Aorta (tissue), 5 donors: ENCODE results near the gene GJD3. TPM values are rescaled to one million over a fixed set of nuclear protein-coding genes. Genes with fewer than 3 reads are reported as not detected.

Experiments
- ATAC-seq: fragments of 200-7000 bp; cut with Tn5 transposase; one replicate; pipeline ENCODE4 v1.9.1; 2022; ENCODE audit warnings: moderate library complexity; ENCODE audit not compliant: low FRiP score
- DNase-seq, 2 donors: peaks; one replicate each; pipeline ENCODE4 v3.0.0-alpha.2; 2020
- H3K27ac ChIP-seq, 2 donors: one replicate each; pipeline ENCODE4 v1.5.1; 2013; ENCODE audit warnings: low read length in 2 of 2, mild to moderate bottlenecking in 2 of 2, moderate library complexity in 2 of 2, control low read depth in 1 of 2, inconsistent platforms in 1 of 2, low read depth in 1 of 2
- H3K27me3 ChIP-seq, 2 donors: one replicate each; pipeline ENCODE4 v1.6.1; 2013; ENCODE audit warnings: control low read depth in 1 of 2, low read length in 1 of 2, mild to moderate bottlenecking in 1 of 2, moderate library complexity in 1 of 2; ENCODE audit not compliant: insufficient read depth in 2 of 2, control insufficient read depth in 1 of 2
- H3K36me3 ChIP-seq, 2 donors: one replicate each; pipeline ENCODE4 v1.6.1; 2013; ENCODE audit warnings: control low read depth in 1 of 2, low read length in 1 of 2, mild to moderate bottlenecking in 1 of 2; ENCODE audit not compliant: insufficient read depth in 2 of 2, control insufficient read depth in 1 of 2
- H3K4me1 ChIP-seq, 2 donors: one replicate each; pipeline ENCODE4 v1.6.1; 2013; ENCODE audit warnings: low read length in 2 of 2, control low read depth in 1 of 2, mild to moderate bottlenecking in 1 of 2, moderate library complexity in 1 of 2; ENCODE audit not compliant: insufficient read depth in 2 of 2, control insufficient read depth in 1 of 2
- H3K4me3 ChIP-seq, 2 donors: one replicate each; pipeline ENCODE4 v1.5.1; 2013; ENCODE audit warnings: low read length in 2 of 2, control low read depth in 1 of 2, mild to moderate bottlenecking in 1 of 2
- H3K9me3 ChIP-seq: one replicate; pipeline ENCODE4 v1.6.1; 2013; ENCODE audit warnings: mild to moderate bottlenecking, low read length; ENCODE audit not compliant: control insufficient read depth
- WGBS, 2 donors: extraction: QIAGEN DNeasy Blood & Tissue Kit; methylation state at CpG; one replicate each; pipeline ENCODE4 v1.1.7; 2013; 5-methylcytosine and 5-hydroxymethylcytosine counted together
- intact Hi-C, 2 donors: fragments of 100-400 bp; cut with DNase I; formaldehyde crosslinking; loops; one replicate each; pipeline versions ENCODE4 v1.14.2 to v1.15.0; 2022
- polyA plus RNA-seq, 2 donors: library from polyadenylated mRNA; stranded (reverse); fragments of 200-250 nt; gene quantifications; one replicate each; pipeline ENCODE4 v1.2.3, GENCODE V29; 2013
- total RNA-seq, 2 donors: library from RNA; stranded (reverse); fragmentation: NEBNext Ultra II Directional; extraction: Animal tissue kit (Norgen Biotek cat#: 25700); gene quantifications; one replicate each; pipeline ENCODE4 v1.2.1, GENCODE V29; 2021
- donor health status: healthy with polysubstance abuse.
- donor health status: Bipolar disorder and iron deficiency.
- donor health status: DM: no; HTN: no; CAD: no.
- donor health status: DM: no; HTN: no; CAD: no.
- donor health status: DM: yes; HTN: yes; CAD: no.

Gene GJD3
- total and polyA plus RNA-seq, 4 donors: 1.8 to 2.2 TPM; not detected in 2

GRCh38 chr17:40340880-40341807 lies 23.4 kb downstream of the GJD3 start:
- H3K36me3 ChIP-seq: no peaks in the 10 kb centered on the region
- H3K4me3 ChIP-seq: peak overlapping the region; percentile 88 to 90
- ATAC-seq (peak; percentile 73), DNase-seq (peak; percentile 96 to 98)
- no peaks in the 10 kb centered on the region for H3K9me3 ChIP-seq
- H3K27me3 ChIP-seq: no peaks in the 10 kb centered on the region
- intact Hi-C loops: no loop called here
- peak overlapping the region; percentile 17 to 54 for H3K27ac ChIP-seq
- no peaks in the 10 kb centered on the region for H3K4me1 ChIP-seq
- 1% methylated on average over 55 of the region's 55 CpGs for WGBS, 2 donors

DNA sequence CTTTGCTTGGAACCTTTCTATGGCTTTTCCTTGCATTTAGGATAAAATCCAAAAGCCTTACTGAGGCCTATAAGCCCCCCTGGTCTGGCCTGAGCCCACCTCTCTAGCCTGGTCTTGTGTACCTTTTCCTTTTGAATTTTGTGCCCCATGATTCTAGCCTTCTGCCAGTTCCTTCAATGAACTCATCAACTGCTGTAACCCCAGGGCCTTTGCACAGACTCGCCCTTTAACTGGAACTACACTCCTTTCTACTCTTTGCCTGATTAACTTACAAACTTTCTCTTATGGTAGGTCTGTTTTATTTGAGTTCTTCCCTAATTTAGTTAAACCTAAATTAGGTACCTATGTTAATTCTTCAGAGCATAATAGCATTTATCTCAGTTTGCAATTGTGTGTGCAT lies 24.2 kb downstream of the GJD3 start:
- intact Hi-C loops: no loop called here
- no peaks in the 10 kb centered on the region for H3K4me1 ChIP-seq
- ATAC-seq: no peak

GRCh38 chr17:40338941-40339649 lies 25.4 kb downstream of the GJD3 start:
- no peak for DNase-seq
- no peak for ATAC-seq
- intact Hi-C loops: loop anchor here in 1 of 2 donors (10.0 kb wide), 1 partner anchor 244 kb away; no protein-coding TSS in a partner anchor
- Histone ChIP-seq H3K4me3 (no peak overlapping the region), H3K27ac (no peak overlapping the region), H3K4me1 (no peaks in the 10 kb centered on the region), H3K9me3 (no peaks in the 10 kb centered on the region), H3K36me3 (no peaks in the 10 kb centered on the region), H3K27me3 (no peaks in the 10 kb centered on the region)
- 85 to 88% methylated on average over 13 of the region's 13 CpGs for WGBS, 2 donors

More for the DNA sequence above, 24.2 kb downstream of the GJD3 start:
- no peaks in the 10 kb centered on the region for H3K27me3 ChIP-seq
- no peaks in the 10 kb centered on the region for H3K36me3 ChIP-seq
- no peak overlapping the region for H3K4me3 ChIP-seq
- 96% methylated on average over 1 of the region's 1 CpG for WGBS, 2 donors
- DNase-seq: no peak
- H3K27ac ChIP-seq: no peak overlapping the region
- no peaks in the 10 kb centered on the region for H3K9me3 ChIP-seq

DNA sequence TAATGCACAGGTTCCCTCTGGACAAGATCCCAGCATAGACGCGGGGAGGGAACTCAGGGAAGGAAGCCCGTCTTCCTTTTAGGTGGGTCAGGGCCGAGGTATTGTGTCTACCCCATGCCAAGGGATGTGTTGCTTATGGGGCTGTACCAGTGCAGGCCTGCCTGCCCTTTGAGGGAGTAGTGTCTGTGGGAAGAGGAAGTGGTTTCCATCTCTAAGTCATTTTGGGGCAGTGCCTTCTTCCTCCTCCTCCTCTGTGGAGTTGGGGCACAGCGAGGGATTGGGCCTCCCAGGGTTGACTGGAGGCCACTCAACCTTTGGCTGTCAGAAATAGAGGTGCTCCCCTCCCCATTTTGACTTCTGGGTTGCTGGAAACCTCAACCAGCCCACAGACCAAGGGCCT lies 26.5 kb downstream of the GJD3 start:
- no peaks in the 10 kb centered on the region for H3K27me3 ChIP-seq
- intact Hi-C loops: loop anchor here in 1 of 2 donors (10.0 kb wide), 1 partner anchor 243 kb away; no protein-coding TSS in a partner anchor
- no peak overlapping the region for H3K4me3 ChIP-seq
- no peaks in the 10 kb centered on the region for H3K9me3 ChIP-seq
- no peaks in the 10 kb centered on the region for H3K4me1 ChIP-seq
- ATAC-seq: no peak
- WGBS, 2 donors: 89 to 97% methylated on average over 5 of the region's 5 CpGs
- DNase-seq: no peak
- H3K27ac ChIP-seq: no peak overlapping the region
- H3K36me3 ChIP-seq: no peaks in the 10 kb centered on the region

DNA sequence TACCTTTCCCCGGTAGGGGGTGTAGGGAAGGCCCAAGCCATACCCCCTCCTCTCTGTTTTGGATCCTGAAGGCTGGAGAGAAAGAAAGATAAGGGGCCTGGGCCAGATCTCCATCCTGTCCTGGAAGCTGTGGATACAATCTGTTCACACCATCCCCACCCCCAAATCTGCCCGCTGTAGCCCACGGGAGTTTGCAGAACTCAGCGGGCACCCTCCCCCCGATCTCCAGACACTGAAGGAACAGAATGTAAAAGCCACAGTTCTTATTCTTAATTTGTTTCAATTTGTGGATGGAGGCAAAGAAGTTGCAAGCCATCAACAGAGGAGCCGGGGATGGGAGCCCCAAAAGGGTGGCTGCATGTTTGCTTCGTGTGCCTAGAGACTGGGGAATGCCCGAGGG lies 27.2 kb downstream of the GJD3 start:
- 81 to 86% methylated on average over 8 of the region's 8 CpGs for WGBS, 2 donors
- Histone ChIP-seq H3K9me3 (no peaks in the 10 kb centered on the region), H3K4me1 (peaks cover 0 to 3% of the 10 kb centered on the region in 2 donors), H3K27me3 (no peaks in the 10 kb centered on the region), H3K27ac (no peak overlapping the region), H3K4me3 (no peak overlapping the region), H3K36me3 (no peaks in the 10 kb centered on the region)
- ATAC-seq: no peak
- intact Hi-C loops: loop anchor here in 1 of 2 donors (10.0 kb wide), 1 partner anchor 243 kb away; no protein-coding TSS in a partner anchor
- no peak for DNase-seq

- H3K4me3 ChIP-seq: no peak overlapping the region
- H3K27ac ChIP-seq: no peak overlapping the region
- DNase-seq: no peak
- WGBS, 2 donors: 86 to 92% methylated on average over 8 of the region's 8 CpGs
- no peaks in the 10 kb centered on the region for H3K27me3 ChIP-seq
- ATAC-seq: no peak
- intact Hi-C loops: loop anchor here in 1 of 2 donors (10.0 kb wide), 1 partner anchor 241 kb away; no protein-coding TSS in a partner anchor
- no peaks in the 10 kb centered on the region for H3K36me3 ChIP-seq
- H3K9me3 ChIP-seq: no peaks in the 10 kb centered on the region
- peaks cover 0 to 7% of the 10 kb centered on the region in 2 donors for H3K4me1 ChIP-seq
Measured at GRCh38 chr17:40335620-40336019, 28.9 kb downstream of the GJD3 start.

GRCh38 chr17:40333781-40334448 lies 30.6 kb downstream of the GJD3 start:
- DNase-seq (no peak), ATAC-seq (no peak)
- intact Hi-C loops: loop anchor here in 1 of 2 donors (10.0 kb wide), 1 partner anchor 239 kb away; no protein-coding TSS in a partner anchor
- Histone ChIP-seq H3K36me3 (no peaks in the 10 kb centered on the region), H3K27me3 (no peaks in the 10 kb centered on the region), H3K4me1 (peaks cover 0 to 7% of the 10 kb centered on the region in 2 donors), H3K27ac (peak overlapping the region in 1 of 2 donors; percentile 0), H3K9me3 (no peaks in the 10 kb centered on the region), H3K4me3 (no peak overlapping the region)
- 93 to 98% methylated on average over 4 of the region's 4 CpGs for WGBS, 2 donors
